Measurements from ENCODE around the gene BBLN.

- TF ChIP-seq POLR2A (IDR thresholded peaks at IDR 0.05): no peak
- TF ChIP-seq CTCF (IDR thresholded peaks at IDR 0.05): no peak
Measured at GRCh38 chr9:128153060-128153946, 6.8 kb upstream of the BBLN start.
